Fibroblast of pulmonary artery (primary cell): ENCODE measurements around the gene TLX1.

Experiments used
- DNase-seq: peaks from one replicate; pipeline ENCODE4 v3.0.0-alpha.2; 2010; ENCODE audit warnings: low read depth
- H3K4me3 ChIP-seq: replicated peaks from 2 replicates; pipeline ENCODE4 v1.5.1; 2011; ENCODE audit warnings: low read depth, mild to moderate bottlenecking, control low read depth, low read length, moderate library complexity
- CTCF ChIP-seq: IDR thresholded peaks from 2 replicates; pipeline ENCODE4 v1.5.1; 2011; ENCODE audit warnings: mild to moderate bottlenecking, control low read depth, low read length, inconsistent platforms; ENCODE audit errors: missing control alignments

TLX1 gene

DNA sequence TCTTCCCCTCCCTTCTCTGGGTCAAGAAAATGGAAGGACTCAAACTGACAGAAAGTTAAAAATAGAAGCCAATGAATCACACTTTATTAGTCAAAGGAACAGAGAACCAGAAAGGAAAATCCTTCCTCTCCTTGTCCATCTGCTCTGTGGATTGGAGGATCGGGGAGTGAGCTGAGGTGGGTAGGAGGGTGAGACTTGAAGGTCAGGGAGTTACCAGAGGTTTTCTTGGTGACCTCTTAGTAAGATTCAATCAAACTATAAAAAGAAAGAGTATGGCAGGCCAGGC is 12.2 kb downstream of the TLX1 start:
- TF ChIP-seq CTCF, result no peak
- DNase-seq, result no peak

DNA sequence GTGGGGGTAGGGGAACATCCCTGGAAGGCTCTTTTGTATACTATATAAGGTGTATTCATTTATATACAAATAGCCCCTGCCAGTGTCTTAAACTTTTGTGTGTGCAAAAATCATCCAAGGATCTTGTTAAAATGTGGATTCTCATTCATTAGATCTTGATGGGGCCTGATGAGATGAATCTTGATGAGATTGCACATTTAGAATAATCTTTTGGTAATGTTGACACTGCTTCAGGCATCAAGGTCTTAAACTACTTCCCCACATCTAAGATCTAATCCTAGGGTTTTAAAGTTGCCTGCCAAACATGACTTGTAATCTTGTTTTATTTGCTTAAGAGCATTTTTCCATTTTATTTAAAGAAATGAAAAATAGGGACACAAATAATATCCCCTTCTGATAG is 13.0 kb downstream of the TLX1 start:
- TF ChIP-seq CTCF, result no peak

More for the DNA sequence above, 12.2 kb downstream of the TLX1 start:
- H3K4me3 ChIP-seq, result no peak overlapping the region

GRCh38 chr10:101145145-101145544 is 14.0 kb downstream of the TLX1 start:
- no peak for TF ChIP-seq CTCF
- DNase-seq, result no peak
- no peak overlapping the region for H3K4me3 ChIP-seq

More for the DNA sequence above, 13.0 kb downstream of the TLX1 start:
- DNase-seq, result no peak
- H3K4me3 ChIP-seq, result no peak overlapping the region

DNA sequence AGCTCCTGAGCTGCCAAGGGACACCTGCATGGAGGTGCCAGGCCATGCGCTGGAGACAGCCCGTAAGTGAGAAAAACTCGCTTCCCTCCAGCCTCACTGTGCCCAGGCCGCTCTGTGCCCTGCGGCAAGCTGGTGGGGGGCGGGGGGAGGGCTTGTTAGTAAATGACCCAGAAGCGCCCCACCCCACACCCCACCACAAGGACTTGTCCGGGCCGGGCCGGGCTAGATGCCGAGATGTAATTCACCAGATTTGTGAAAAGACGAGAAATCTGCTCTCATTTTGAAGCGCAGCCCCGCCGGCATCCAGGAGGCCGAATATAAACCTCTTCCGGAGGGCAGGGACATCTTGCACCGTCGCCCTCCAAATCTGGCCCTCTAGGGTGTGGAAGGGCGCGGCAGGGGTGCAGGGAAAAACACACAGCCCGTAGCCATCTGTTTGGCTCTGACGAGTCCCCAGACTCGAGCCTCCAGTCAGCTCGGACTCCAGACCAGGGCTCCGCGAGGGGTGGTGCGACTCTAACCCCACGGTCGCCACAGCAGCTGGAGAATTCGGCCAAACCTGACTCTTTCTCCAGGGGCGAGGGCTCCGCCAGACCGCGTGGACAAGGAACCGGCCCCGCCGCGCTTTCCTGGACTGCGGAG is 14.8 kb downstream of the TLX1 start:
- DNase-seq, result no peak
- TF ChIP-seq CTCF, result no peak
- no peak overlapping the region for H3K4me3 ChIP-seq

- no peak for DNase-seq
- H3K4me3 ChIP-seq, result no peak overlapping the region
- no peak for TF ChIP-seq CTCF
Measured at GRCh38 chr10:101146392-101147251, 15.5 kb downstream of the TLX1 start.

GRCh38 chr10:101151395-101151794 is 20.3 kb downstream of the TLX1 start:
- H3K4me3 ChIP-seq, result no peak overlapping the region
- DNase-seq, result no peak
- no peak for TF ChIP-seq CTCF
